Liver (tissue), 9 donors: ENCODE results near the gene PDILT. TPM values are rescaled to one million over a fixed set of nuclear protein-coding genes. Genes with fewer than 3 reads are reported as not detected.

ENCODE experiments used
- DNase-seq: peaks from one replicate; pipeline ENCODE4 v3.0.0-alpha.2; 2017; ENCODE audit warnings: low spot score
- H3K27ac ChIP-seq, 2 donors: one replicate each; pipeline ENCODE4 v1.7.0; 2013; ENCODE audit warnings: inconsistent platforms in 2 of 2, low read length in 2 of 2, control low read depth in 1 of 2, low read depth in 1 of 2, mild to moderate bottlenecking in 1 of 2
- H3K27me3 ChIP-seq, 4 donors: one replicate each; pipeline versions ENCODE4 v1.6.1 to v1.7.0; 2013; ENCODE audit warnings: low read length in 3 of 4, inconsistent platforms in 1 of 4, mild to moderate bottlenecking in 1 of 4, moderate library complexity in 1 of 4; ENCODE audit not compliant: control insufficient read depth in 4 of 4, insufficient read depth in 4 of 4
- H3K36me3 ChIP-seq, 4 donors: one replicate each; pipeline versions ENCODE4 v1.6.1 to v1.7.0; 2013; ENCODE audit warnings: low read length in 3 of 4, mild to moderate bottlenecking in 3 of 4, low read depth in 1 of 4, moderate library complexity in 1 of 4; ENCODE audit not compliant: control insufficient read depth in 4 of 4, insufficient read depth in 3 of 4
- H3K4me1 ChIP-seq, 4 donors: one replicate each; pipeline versions ENCODE4 v1.6.1 to v1.7.0; 2013; ENCODE audit warnings: low read length in 3 of 4, mild to moderate bottlenecking in 3 of 4, moderate library complexity in 1 of 4; ENCODE audit not compliant: control insufficient read depth in 4 of 4, insufficient read depth in 4 of 4
- H3K4me3 ChIP-seq, 3 donors: one replicate each; pipeline versions ENCODE4 v1.6.1 to v1.7.0; 2013; ENCODE audit warnings: low read length in 3 of 3, control low read depth in 1 of 3, low read depth in 1 of 3, mild to moderate bottlenecking in 1 of 3
- H3K9ac ChIP-seq, 2 donors: one replicate each; pipeline ENCODE4 v1.7.0; 2013; ENCODE audit warnings: low read length in 2 of 2, mild to moderate bottlenecking in 2 of 2, moderate library complexity in 2 of 2, control low read depth in 1 of 2, low read depth in 1 of 2
- H3K9me3 ChIP-seq, 4 donors: one replicate each; pipeline versions ENCODE4 v1.6.1 to v1.7.0; 2013; ENCODE audit warnings: low read length in 3 of 4; ENCODE audit not compliant: control insufficient read depth in 4 of 4
- ATF3 ChIP-seq: IDR thresholded peaks from 2 replicates; pipeline ENCODE4 v1.6.1; 2016; ENCODE audit warnings: antibody characterized with exemption
- CTCF ChIP-seq: fragments of 150-350 bp; IDR thresholded peaks from 2 replicates; pipeline ENCODE4 v1.5.1; 2017; ENCODE audit warnings: improper control_type of control experiment, low read depth, low read length; ENCODE audit not compliant: missing input control
- EGR1 ChIP-seq, 2 donors: IDR thresholded peaks; 2 replicates each; pipeline ENCODE4 v1.6.1; 2016 to 2018; ENCODE audit warnings: antibody characterized with exemption in 2 of 2, low read depth in 2 of 2
- FOXA1 ChIP-seq: IDR thresholded peaks from 2 replicates; pipeline ENCODE4 v1.6.1; 2016; ENCODE audit warnings: antibody characterized with exemption
- FOXA2 ChIP-seq: IDR thresholded peaks from 2 replicates; pipeline ENCODE4 v1.6.1; 2016; ENCODE audit warnings: antibody characterized with exemption
- GABPA ChIP-seq, 2 donors: IDR thresholded peaks in 1 of 2; conservative IDR thresholded peaks in 1 of 2; 2 replicates each; pipeline ENCODE4 v1.6.1; 2016; ENCODE audit warnings: antibody characterized with exemption in 2 of 2, mild to moderate bottlenecking in 1 of 2, moderate library complexity in 1 of 2
- HNF4A ChIP-seq, 2 donors: conservative IDR thresholded peaks; 2 replicates each; pipeline ENCODE4 v1.6.1; 2016; ENCODE audit warnings: antibody characterized with exemption in 2 of 2, mild to moderate bottlenecking in 2 of 2
- HNF4G ChIP-seq: IDR thresholded peaks from 2 replicates; pipeline ENCODE4 v1.6.1; 2016; ENCODE audit warnings: antibody characterized with exemption
- JUND ChIP-seq, 2 donors: IDR thresholded peaks; 2 replicates each; pipeline ENCODE4 v1.6.1; 2016; ENCODE audit warnings: antibody characterized with exemption in 2 of 2
- MAX ChIP-seq: IDR thresholded peaks from 2 replicates; pipeline ENCODE4 v1.6.1; 2016; ENCODE audit warnings: antibody characterized with exemption
- NR2F2 ChIP-seq: IDR thresholded peaks from 2 replicates; pipeline ENCODE4 v1.6.1; 2016; ENCODE audit warnings: antibody characterized with exemption
- RAD21 ChIP-seq, 2 donors: IDR thresholded peaks; 2 replicates each; pipeline ENCODE4 v1.6.1; 2016; ENCODE audit warnings: antibody characterized with exemption in 2 of 2, mild to moderate bottlenecking in 2 of 2
- REST ChIP-seq: IDR thresholded peaks from 2 replicates; pipeline ENCODE4 v1.6.1; 2016; ENCODE audit warnings: antibody characterized with exemption, mild to moderate bottlenecking
- RXRA ChIP-seq, 2 donors: IDR thresholded peaks; 2 replicates each; pipeline ENCODE4 v1.6.1; 2017 to 2018; ENCODE audit warnings: antibody characterized with exemption in 2 of 2, mild to moderate bottlenecking in 1 of 2
- SP1 ChIP-seq: IDR thresholded peaks from 2 replicates; pipeline ENCODE4 v1.6.1; 2018; ENCODE audit warnings: antibody characterized with exemption, mild to moderate bottlenecking
- TAF1 ChIP-seq: conservative IDR thresholded peaks from 2 replicates; pipeline ENCODE4 v1.6.1; 2016; ENCODE audit warnings: antibody characterized with exemption, mild to moderate bottlenecking
- YY1 ChIP-seq: IDR thresholded peaks from 2 replicates; pipeline ENCODE4 v1.6.1; 2016; ENCODE audit warnings: antibody characterized with exemption, mild to moderate bottlenecking
- ZBTB33 ChIP-seq: IDR thresholded peaks from 2 replicates; pipeline ENCODE4 v1.6.1; 2016; ENCODE audit warnings: antibody characterized with exemption
- WGBS: extraction: QIAGEN DNeasy Blood & Tissue Kit; methylation state at CpG from one replicate; pipeline ENCODE4 v1.1.7; 2013; 5-methylcytosine and 5-hydroxymethylcytosine counted together
- polyA plus RNA-seq, 2 donors: library from polyadenylated mRNA; stranded (reverse) in 1 of 2; unstranded in 1 of 2; fragments of 200-250 nt in 1 of 2; fragments of >200 nt in 1 of 2; fragmentation: Nextera tagmentation in 1 of 2; extraction: Ambion mirVana in 1 of 2; gene quantifications; one replicate each; pipeline versions ENCODE4 v1.2.1 to v1.2.3, GENCODE V29; 2013 to 2015
- total RNA-seq, 2 donors: library from RNA; depleted of rRNA; stranded (reverse); fragments of >200 nt; gene quantifications; one replicate each; pipeline ENCODE4 v1.2.3, GENCODE V29; 2014
- donor health status: healthy.
- donor health status: healthy.
- donor health status: healthy.
- donor health status: healthy.
- donor health status: healthy.

The PDILT gene
- total and polyA plus RNA-seq, 4 donors = not detected

GRCh38 chr16:20320592-20320991 lies 83.9 kb downstream of the PDILT start:
- no peak overlapping the region for H3K9ac ChIP-seq
- TF ChIP-seq JUND (IDR thresholded peaks at IDR 0.05) (no peak), MAX (no peak), RXRA (IDR thresholded peaks at IDR 0.05) (no peak), RAD21 (IDR thresholded peaks at IDR 0.05) (no peak), NR2F2 (no peak), YY1 (no peak), GABPA (IDR thresholded peaks at IDR 0.05 in 1 of 2, conservative IDR thresholded peaks at IDR 0.05 in 1 of 2) (no peak), HNF4G (no peak), HNF4A (conservative IDR thresholded peaks at IDR 0.05) (no peak), CTCF (no peak), TAF1 (no peak), EGR1 (IDR thresholded peaks at IDR 0.05; ENCODE audit: low read depth in 2 of 2) (no peak), FOXA1 (no peak), ATF3 (no peak), FOXA2 (no peak), ZBTB33 (no peak), REST (no peak)
- no peak overlapping the region for H3K4me3 ChIP-seq
- no peaks in the 10 kb centered on the region for H3K9me3 ChIP-seq
- H3K36me3 ChIP-seq = no peaks in the 10 kb centered on the region
- no peak for DNase-seq
- H3K27me3 ChIP-seq = peaks cover 0 to 2% (median 0%) of the 10 kb centered on the region in 4 donors
- no peak overlapping the region for H3K27ac ChIP-seq
- no peaks in the 10 kb centered on the region for H3K4me1 ChIP-seq

- no peak overlapping the region for H3K4me3 ChIP-seq
- no peak for DNase-seq
- peaks cover 0 to 2% (median 0%) of the 10 kb centered on the region in 4 donors for H3K27me3 ChIP-seq
- no peak overlapping the region for H3K9ac ChIP-seq
- TF ChIP-seq JUND (IDR thresholded peaks at IDR 0.05) = no peak
- no peak for TF ChIP-seq ZBTB33
- no peak for TF ChIP-seq SP1
- no peak for TF ChIP-seq GABPA (IDR thresholded peaks at IDR 0.05 in 1 of 2, conservative IDR thresholded peaks at IDR 0.05 in 1 of 2)
- TF ChIP-seq EGR1 (IDR thresholded peaks at IDR 0.05; ENCODE audit: low read depth in 2 of 2) = no peak
- no peak for TF ChIP-seq HNF4A (conservative IDR thresholded peaks at IDR 0.05)
- TF ChIP-seq TAF1 = no peak
- no peak for TF ChIP-seq RXRA (IDR thresholded peaks at IDR 0.05)
- no peak for TF ChIP-seq RAD21 (IDR thresholded peaks at IDR 0.05)
- TF ChIP-seq YY1 = no peak
- TF ChIP-seq REST = no peak
- no peak overlapping the region for H3K27ac ChIP-seq
- 78% methylated on average over 2 of the region's 2 CpGs for WGBS
- no peaks in the 10 kb centered on the region for H3K4me1 ChIP-seq
- no peaks in the 10 kb centered on the region for H3K36me3 ChIP-seq
- no peaks in the 10 kb centered on the region for H3K9me3 ChIP-seq
These were observed 84.4 kb downstream of the PDILT start for GRCh38 chr16:20320178-20320577.
